HG03095 (cell line): ENCODE results near the gene DNAH12.
A peak's percentile ranks its signal among the peaks of the same experiment; 100 is the strongest.
"Not testable (repeated sequence)": the region's sequence is repeated elsewhere in the genome, so short reads cannot be mapped to it uniquely, and the experiment has no call there.

Experiments used
- ATAC-seq: cut with Tn5 transposase; IDR thresholded peaks from one replicate; pipeline ENCODE4 v1.9.1; 2021; ENCODE audit warnings: moderate library complexity; ENCODE audit not compliant: unreplicated experiment

The DNAH12 gene

DNA sequence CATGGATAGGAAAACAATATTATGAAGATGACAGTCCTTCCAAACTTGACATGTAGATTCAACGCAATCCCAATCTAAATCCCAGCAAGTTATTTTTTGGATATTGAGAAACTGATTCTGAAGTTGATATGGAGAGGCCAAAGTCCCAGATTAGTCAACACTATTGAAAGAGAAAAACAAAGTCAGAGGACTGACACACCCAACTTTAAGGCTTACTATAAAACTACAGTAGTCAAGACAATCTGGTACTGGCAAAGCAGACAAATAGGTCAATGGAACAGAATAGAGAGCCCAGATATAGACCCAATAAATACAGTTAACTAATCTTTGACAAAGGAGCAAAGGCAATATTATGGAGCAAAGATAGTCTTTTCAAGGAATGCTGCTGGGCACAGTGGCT is 132.4 kb downstream of the DNAH12 start:
- no peak for ATAC-seq

DNA sequence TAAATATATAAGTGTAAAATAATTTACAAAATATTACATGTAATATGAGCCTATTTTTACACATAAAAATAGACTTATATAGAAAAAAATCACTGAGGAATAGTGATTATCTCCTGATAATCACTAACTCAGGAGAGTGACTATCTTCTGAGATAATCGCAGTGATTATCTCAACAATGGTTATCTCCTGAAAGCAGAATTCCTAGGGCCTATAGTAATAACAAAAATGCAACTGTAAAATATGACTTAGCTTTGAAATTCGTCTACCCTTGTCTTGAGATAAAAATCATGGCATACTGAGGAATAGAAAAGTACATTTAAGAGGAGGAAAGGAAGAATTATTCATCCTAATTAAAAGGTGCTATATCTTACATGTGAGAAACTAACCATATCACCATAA is 134.7 kb downstream of the DNAH12 start:
- no peak for ATAC-seq

DNA sequence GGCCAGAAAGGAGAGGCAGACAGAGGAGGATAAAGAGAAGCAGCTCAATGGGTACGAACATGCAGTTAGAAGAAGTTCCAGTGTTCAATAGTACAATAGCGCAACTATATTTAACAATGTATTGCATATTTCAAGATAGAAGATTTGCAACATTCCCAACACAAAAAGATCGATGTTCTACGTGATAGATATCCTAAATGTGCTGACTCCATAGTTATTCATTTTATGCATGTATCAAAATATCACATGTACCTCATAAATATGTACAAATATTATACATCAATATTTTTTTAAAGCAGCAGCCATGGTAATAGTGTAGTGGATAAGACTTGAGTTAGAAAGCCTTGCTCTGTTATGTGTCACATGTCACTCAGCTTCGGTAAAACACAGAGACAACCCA is 141.5 kb downstream of the DNAH12 start:
- no peak for ATAC-seq

DNA sequence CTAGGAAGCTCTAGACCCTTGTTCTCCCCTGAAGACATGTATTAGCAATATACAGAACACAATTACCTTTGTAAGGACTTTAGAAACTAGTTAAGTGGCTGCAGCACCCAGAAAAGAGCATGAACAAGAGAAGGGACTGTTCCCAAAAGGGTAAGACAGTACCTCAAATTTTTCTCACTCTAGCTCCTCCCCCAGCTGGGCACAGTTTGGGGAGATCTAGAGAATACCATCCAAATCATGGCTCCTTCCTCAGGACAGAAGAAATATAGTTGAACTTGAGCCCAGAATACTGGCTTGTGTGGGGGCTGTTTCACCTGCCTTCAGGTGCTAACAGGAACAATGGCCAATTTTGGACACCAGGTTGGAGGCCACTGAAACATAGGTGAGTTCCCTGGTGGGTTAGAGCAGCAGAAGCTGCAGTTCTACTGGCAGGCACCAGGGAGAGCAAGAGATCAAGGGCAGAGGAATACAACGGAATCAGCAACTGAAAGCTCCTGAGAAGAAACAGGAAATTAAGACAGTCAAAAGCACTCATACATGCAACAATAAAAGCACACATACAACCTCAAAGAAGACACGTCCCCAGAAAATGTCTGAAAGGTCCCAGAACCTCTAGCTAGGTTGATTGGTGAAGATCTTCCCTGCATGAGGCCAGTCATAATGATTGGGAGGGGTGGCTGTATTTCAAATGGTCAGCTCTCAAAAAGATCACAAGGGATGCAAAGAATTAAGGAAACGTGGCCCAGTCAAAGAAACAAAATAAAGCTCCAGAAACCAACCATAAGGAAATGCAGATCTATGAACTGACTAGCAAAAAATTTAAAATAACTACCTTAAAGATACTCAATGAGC is 146.7 kb downstream of the DNAH12 start:
- ATAC-seq: peak; percentile 92

DNA sequence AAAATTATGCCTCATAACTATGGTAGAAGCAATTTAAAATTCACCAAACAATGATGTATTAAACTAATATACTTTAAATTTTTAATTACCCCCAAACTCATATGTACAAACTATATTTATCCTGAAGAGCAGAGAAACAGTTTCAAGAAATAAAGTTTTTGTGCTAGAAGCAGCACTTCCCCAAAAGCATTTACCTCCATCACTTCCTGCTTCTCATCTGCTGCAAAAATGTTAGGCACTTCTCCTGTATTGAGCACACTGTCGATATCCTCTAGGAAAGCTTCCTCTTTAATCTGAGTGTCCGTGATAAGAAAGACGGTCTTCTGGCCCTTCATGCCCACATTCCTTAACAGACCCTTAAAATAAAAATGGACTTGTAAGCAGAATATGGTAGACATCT is 150.2 kb downstream of the DNAH12 start:
- ATAC-seq: no peak

DNA sequence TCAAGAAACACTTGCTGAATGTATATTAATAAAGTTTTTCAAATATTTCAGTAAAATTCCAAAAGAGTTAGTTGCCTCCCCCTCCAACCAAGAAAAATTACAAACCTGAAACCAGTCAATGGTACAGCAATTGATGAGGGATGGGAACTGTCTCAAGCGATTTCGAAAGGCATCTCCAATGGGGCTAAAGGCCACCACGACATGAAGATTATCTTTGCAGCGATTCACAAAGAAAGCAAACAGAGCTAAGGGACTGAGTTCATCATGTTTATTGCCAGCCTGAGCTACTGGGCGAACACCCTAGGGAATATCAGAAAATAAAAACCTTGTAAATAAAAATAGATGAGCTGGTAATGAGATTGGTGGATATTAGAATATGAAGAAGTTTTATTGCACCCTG is 152.4 kb downstream of the DNAH12 start:
- ATAC-seq: no peak

DNA sequence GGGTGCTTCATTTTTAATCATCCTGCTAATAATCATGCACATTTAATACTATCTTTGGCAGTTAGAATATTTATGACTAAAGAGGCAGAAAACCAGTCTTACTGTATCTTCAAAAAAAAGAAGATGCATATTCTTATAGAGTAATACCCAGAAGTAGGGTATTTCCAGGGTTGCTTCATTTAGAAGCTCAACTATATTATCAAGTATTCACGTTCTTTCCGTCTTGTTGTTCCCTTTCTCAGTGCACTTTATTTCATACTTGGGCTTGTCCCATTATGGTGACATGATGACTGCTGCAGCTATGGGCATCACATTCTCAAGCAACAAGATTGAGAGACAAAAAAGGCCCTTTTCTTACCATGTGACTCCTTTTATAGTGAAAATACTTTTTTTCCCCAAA is 154.9 kb downstream of the DNAH12 start:
- no peak for ATAC-seq

DNA sequence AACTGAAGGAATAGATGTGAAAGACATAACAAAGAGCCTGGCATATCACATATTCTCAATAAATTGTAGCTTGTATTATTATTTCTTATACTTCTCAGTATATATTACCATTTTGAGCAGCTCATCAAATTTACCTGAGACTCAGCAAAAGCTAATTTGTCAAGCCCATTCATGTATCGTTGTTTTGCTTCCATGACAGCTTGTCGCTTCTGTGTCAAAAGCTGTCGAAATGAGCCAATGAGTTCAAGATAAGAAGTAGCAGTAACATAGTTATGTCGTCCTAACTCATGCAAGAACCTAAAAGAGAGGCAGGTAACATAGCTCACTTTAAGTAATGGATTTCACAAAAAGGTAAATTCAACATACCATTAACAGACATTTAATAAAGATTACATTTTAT is 157.8 kb downstream of the DNAH12 start:
- ATAC-seq: no peak

DNA sequence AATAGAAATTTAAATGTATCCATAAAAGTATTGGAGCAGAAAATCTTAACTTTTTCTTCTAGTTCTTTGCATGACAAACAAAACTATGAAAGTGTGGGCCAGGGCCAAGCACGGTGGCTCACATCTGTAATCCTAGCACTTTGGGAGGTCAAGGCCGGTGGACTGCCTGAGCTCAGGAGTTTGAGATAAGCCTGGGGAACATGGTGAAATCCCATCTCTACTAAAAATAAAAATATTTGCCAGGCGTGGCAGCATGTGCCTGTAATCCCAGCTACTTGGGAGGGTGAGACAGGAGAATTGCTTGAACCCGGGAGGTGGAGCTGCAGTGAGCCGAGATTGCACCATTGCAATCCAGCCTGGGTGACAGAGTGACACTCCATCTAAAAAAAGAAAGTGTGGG is 158.6 kb downstream of the DNAH12 start:
- no peak for ATAC-seq

DNA sequence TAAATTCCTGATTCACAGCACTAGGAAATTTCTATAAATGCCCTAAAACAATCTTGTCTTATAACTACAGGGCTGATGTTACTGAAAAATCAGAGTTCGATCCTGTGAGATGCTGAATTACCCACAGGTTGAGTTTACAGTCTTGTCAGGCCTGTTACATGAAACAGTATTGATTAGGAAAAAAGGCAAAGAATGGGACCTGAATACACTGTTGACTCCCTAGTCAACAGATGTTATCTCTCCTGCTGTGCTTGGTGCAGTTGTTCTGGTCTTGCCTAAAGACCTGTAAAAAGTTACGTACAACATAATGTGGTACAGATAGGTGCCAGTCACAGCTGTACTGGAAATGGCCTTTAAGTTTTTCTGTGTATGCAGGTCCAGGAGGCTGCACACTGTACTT is 160.3 kb downstream of the DNAH12 start:
- no peak for ATAC-seq

DNA sequence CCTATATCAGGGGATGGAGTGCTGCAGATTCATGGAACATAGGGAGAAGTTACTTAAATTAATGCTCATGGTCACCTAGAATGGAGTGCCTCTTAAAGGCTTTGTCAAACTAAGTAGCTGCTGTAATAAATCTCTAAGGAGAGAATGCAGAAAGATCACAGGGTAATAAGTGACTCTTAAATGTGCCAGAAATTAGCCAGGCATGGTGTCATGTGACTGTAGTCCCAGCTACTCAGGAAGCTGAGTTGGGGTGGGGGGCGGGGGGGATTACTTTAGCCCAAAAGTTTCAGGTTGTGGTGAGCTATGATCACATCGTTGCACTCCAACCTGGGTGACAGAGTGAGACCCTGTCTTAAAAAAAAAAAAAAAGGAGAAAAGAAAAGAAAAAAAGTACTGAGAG is 160.7 kb downstream of the DNAH12 start:
- ATAC-seq: no peak

DNA sequence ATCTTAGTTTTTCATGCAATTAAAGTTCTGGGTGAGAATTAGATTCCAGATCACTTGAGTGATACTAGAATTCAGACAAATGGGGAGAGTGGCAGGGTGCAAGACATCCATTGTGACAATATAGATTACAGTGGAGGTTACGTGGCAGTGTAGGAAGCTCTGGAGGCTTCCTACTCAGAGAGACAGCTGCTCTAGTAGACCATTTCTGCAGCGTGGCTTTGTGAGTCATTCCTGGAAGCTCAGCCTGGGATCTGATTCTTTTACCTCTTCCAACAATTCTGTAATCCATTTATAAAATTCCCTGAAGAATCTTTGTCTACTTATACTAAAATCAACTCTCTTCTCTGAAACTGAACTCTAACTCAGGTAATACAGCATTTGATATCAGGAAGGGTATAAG is 161.2 kb downstream of the DNAH12 start:
- ATAC-seq: no peak

DNA sequence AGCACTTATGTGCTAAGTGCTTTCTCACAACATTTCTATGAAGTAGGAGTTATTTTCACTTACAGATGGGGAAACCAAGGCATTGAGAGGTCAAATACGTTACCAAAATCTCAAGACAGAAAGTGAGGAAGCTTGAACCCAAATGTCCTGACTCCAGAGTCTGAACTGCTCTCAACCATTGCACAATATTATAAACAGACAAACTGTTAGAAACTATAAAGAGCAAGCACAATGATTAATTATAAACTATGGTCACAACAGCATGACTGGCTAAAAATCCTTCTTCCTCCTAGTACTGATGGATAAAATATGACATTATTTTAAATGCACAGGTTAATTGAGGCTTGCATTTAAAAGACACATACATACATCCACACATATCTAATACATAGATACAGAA is 173.8 kb downstream of the DNAH12 start:
- no peak for ATAC-seq

DNA sequence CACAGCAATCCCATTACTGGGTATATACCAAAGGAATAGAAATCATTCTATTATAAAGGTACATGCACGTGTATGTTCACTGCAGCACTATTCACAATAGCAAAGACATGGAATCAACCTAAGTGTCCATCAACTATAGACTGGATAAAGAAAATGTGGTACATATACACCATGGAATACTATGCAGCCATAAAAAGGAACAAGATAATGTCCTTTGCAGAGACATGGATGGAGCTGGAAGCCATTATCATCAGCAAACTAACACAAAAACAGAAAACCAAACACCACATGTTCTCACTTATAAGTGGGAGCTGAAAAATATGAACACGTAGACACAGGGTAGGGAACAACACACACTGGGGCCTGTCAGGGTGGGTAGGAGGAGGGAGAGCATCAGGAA is 179.1 kb downstream of the DNAH12 start:
- ATAC-seq: not testable (repeated sequence)

DNA sequence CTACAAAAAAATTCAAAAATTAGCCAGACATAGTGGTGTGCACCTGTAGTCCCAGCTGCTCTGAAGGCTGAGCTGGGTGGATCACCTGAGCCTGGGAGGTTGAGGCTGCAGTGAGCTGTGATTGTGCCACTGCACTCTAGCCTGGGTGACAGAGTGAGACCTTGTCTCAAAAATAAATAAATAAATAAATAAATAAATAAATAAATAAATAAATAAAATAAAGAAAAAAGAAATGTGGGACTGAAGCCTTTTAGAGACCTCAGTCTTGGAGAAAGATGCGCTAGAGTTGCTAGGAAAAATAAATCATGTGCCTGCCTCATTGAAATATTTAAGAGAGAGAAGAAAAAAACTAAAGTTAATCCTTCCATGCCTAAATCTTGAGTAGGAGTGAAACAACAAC is 187.9 kb downstream of the DNAH12 start:
- ATAC-seq: not testable (repeated sequence)

DNA sequence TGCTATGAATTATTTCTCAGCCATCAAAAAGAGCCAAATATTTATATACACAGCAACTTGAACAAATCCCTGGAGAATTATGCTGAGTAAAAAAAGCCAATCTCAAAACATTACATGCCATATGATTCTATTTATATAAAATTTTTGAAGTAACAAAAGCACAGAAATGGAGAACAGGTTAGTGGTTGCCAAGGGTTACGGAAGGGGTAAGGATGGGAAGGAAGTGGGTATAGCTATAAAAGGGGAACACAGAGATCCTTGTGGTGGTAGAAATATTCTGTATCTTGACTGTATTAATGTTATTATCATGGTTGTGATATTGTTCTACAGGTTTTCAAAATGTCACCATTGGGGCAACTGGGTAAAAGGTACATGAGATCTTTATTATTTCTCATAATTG is 189.4 kb downstream of the DNAH12 start:
- no peak for ATAC-seq

DNA sequence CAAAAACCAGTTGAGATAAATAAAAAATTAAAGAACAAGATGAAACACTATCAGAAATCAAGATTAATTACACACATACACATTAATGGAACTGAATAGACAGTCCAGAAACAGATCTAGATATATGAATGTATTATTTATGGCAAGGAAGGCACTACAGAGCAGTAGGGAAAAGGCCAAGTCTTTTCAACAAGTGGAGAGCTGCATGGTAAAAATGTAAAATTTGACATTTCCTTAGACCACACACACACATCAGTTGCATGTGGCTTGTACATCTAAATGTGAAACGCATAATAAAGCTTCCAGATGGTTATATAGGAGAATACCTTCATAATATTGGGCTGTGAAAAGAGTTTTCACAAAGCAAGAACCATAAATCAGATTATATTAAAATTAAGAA is 193.9 kb downstream of the DNAH12 start:
- no peak for ATAC-seq

DNA sequence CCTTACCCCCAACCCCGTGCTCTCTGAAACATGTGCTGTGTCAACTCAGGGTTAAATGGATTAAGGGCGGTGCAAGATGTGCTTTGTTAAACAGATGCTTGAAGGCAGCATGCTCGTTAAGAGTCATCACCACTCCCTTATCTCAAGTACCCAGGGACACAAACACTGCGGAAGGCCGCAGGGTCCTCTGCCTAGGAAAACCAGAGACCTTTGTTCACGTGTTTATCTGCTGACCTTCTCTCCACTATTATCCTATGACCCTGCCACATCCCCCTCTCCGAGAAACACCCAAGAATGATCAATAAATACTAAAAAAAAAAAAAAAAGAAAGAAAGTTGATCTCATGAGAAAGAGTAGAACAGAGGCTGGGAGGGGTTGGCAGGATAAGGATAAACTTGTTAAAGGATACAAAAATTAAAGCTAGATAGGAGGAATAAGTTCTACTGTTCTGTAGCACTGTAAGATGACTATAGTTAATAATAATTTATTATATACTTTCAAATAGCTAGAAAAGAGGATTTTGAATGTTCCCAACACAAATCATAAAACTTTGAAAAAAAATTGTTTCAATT is 205.0 kb downstream of the DNAH12 start:
- ATAC-seq: not testable (repeated sequence)

DNA sequence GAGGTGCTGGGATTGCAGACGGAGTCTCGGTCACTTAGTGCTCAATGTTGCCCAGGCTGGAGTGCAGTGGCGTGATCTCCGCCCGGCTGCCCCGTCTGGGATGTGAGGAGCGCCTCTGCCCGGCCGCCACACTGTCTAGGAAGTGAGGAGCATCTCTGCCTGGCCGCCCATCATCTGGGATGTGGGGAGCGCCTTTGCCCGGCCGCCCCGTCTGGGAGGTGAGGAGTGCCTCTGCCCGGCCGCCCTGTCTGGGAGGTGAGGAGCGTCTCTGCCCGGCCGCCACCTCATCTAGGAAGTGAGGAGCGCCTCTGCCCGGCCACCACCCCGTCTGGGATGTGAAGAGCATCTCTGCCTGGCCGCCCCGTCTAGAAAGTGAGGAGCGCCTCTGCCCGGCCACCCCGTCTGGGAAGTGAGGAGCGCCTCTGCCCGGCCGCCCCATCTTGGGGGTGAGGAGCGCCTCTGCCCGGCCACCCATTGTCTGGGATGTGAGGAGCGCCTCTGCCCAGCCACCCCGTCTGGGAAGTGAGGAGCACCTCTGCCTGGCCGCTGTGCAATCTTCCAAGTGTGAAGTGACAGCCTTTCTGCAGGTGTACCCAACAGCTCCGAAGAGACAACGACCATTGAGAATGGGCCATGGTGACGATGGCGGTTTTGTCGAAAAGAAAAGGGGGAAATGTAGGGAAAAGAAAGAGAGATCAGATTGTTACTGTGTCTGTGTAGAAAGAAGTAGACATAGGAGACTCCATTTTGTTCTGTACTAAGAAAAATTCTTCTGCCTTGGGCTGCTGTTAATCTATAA is 205.7 kb downstream of the DNAH12 start:
- ATAC-seq: not testable (repeated sequence)

DNA sequence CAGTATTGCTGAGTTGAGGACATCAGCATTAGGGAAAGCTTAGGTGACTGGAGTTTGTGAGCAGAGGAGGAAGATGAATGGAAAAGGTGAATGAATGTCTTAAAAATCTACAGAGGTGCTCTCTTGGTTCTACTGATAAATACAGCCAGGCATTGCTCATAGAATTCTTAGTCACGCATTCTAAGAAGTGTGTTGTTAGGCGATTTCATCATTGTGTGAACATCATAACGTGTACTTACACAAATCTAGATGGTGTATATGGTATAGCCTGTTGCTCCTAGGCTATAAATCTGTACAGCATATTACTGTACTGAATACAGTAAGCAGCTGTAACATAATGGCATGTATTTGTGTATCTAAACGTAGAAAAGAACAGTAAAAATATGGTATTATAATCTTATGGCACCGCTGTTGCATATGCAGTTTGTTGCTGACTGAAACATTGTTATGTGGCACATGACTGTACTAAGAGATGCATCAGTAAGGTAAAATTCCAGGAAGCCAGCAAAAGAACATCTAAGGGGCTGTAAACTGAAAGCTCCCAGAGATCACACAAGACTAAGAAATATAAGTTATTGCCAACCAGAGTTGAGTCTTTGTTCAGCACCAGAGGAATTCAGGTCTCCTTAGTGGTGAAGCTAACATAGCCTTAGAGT is 208.7 kb downstream of the DNAH12 start:
- no peak for ATAC-seq

DNA sequence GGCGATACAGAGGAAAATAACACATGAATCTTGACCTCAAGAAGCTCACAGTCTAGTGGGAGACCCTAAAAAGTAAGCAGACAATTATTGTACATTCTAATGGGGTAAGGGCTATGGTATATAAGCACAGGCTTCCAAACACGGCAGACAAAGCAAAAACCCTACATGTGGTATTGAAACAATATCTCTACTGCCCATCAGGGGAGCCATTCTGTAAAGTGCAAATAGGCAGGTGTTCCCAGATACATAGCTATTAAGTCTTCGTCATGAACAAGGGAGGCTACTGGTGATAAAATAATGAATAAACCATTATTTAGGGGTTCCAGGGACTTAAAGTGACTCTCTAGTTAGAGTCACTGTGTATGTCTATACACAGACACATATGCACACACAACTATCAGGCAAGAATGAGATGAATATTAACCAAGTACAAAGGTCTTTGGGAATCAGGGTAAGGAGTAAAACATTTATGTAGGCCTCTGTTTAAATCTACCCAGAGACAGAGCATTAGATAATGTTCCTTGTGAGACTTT is 213.0 kb downstream of the DNAH12 start:
- ATAC-seq: no peak
